Stimulated activated effector memory CD8-positive, alpha-beta T cell treated with anti-CD3 and anti-CD28 coated beads, Interleukin-12 subunit alpha, Interleukin-12 subunit beta, amount 100 ng/mL, for 72 hours (primary cell): ENCODE results near the gene SLC1A2.

Experiments
- ATAC-seq: fragments of 150-1000 bp; cut with Tn5 transposase; 2 replicates; pipeline ENCODE4 v1.10.0; 2021
- DNase-seq, 2 donors: peaks; one replicate each; pipeline ENCODE4 v3.0.0; 2021 to 2022; ENCODE audit warnings: low spot score in 2 of 2
- H3K27ac Mint-ChIP-seq: one replicate; pipeline ENCODE4 v1.8.0; 2022; ENCODE audit warnings: mild to moderate bottlenecking, mixed read lengths
- H3K36me3 Mint-ChIP-seq: one replicate; pipeline ENCODE4 v1.8.0; 2022; ENCODE audit warnings: mild to moderate bottlenecking, mixed read lengths
- H3K4me1 Mint-ChIP-seq: one replicate; pipeline ENCODE4 v1.8.0; 2022; ENCODE audit warnings: mixed read lengths
- H3K4me3 Mint-ChIP-seq: one replicate; pipeline ENCODE4 v1.8.0; 2022; ENCODE audit warnings: mild to moderate bottlenecking, mixed read lengths
- H3K9me3 Mint-ChIP-seq: one replicate; pipeline ENCODE4 v1.8.0; 2022; ENCODE audit warnings: mixed read lengths

The SLC1A2 gene

GRCh38 chr11:35337136-35337913, 82.0 kb downstream of the SLC1A2 start:
- Mint-ChIP-seq H3K36me3 (no peaks in the 10 kb centered on the region), H3K4me3 (no peak overlapping the region), H3K9me3 (no peaks in the 10 kb centered on the region), H3K27ac (no peak overlapping the region), H3K4me1 (peaks cover 25% of the 10 kb centered on the region)
- ATAC-seq (peak; percentile 97), DNase-seq (peak in 1 of 2 donors; percentile 54)

DNA sequence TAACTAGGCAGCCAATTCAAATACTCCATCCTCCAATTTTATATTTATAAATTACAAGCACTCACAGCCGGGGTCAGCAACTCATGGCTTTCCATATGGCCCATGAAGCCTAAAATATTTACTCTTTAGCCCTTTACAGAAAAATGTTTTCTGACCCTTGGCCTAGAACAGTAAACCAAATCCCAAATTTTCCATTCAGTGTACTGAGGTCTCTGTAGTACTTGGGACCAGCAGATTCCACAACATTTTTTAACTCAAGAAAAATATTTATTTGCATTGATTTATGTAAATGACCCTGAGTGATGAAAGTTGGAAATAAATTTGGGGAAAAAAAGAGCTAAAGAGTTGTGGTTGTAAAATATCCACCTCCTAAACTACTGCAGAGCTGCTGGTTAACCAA, 82.6 kb downstream of the SLC1A2 start:
- peaks cover 27% of the 10 kb centered on the region for H3K4me1 Mint-ChIP-seq
- DNase-seq: no peak
- ATAC-seq: no peak
- no peaks in the 10 kb centered on the region for H3K36me3 Mint-ChIP-seq
- no peak overlapping the region for H3K27ac Mint-ChIP-seq
- no peak overlapping the region for H3K4me3 Mint-ChIP-seq
- no peaks in the 10 kb centered on the region for H3K9me3 Mint-ChIP-seq

- Mint-ChIP-seq H3K27ac (no peak overlapping the region), H3K4me3 (no peak overlapping the region), H3K4me1 (peaks cover 42% of the 10 kb centered on the region), H3K36me3 (no peaks in the 10 kb centered on the region), H3K9me3 (no peaks in the 10 kb centered on the region)
- ATAC-seq: no peak
- DNase-seq: no peak
These were observed 84.1 kb downstream of the SLC1A2 start for GRCh38 chr11:35335226-35335625.

GRCh38 chr11:35334385-35335090, 84.8 kb downstream of the SLC1A2 start:
- peak; percentile 52 for ATAC-seq
- Mint-ChIP-seq H3K9me3 (no peaks in the 10 kb centered on the region), H3K27ac (peak overlapping the region; percentile 16), H3K36me3 (no peaks in the 10 kb centered on the region), H3K4me1 (peaks cover 49% of the 10 kb centered on the region), H3K4me3 (no peak overlapping the region)
- DNase-seq: no peak

- ATAC-seq (no peak), DNase-seq (no peak)
- Mint-ChIP-seq H3K36me3 (no peaks in the 10 kb centered on the region), H3K27ac (no peak overlapping the region), H3K4me3 (no peak overlapping the region), H3K4me1 (peaks cover 34% of the 10 kb centered on the region), H3K9me3 (no peaks in the 10 kb centered on the region)
These were observed 86.8 kb downstream of the SLC1A2 start for GRCh38 chr11:35332524-35332923.

- ATAC-seq (peak; percentile 83), DNase-seq (peak; percentile 7 to 55)
- H3K9me3 Mint-ChIP-seq: no peaks in the 10 kb centered on the region
- peaks cover 34% of the 10 kb centered on the region for H3K4me1 Mint-ChIP-seq
- H3K27ac Mint-ChIP-seq: peak overlapping the region; percentile 32
- H3K4me3 Mint-ChIP-seq: no peak overlapping the region
- no peaks in the 10 kb centered on the region for H3K36me3 Mint-ChIP-seq
These were observed 88.4 kb downstream of the SLC1A2 start for GRCh38 chr11:35330931-35331330.

DNA sequence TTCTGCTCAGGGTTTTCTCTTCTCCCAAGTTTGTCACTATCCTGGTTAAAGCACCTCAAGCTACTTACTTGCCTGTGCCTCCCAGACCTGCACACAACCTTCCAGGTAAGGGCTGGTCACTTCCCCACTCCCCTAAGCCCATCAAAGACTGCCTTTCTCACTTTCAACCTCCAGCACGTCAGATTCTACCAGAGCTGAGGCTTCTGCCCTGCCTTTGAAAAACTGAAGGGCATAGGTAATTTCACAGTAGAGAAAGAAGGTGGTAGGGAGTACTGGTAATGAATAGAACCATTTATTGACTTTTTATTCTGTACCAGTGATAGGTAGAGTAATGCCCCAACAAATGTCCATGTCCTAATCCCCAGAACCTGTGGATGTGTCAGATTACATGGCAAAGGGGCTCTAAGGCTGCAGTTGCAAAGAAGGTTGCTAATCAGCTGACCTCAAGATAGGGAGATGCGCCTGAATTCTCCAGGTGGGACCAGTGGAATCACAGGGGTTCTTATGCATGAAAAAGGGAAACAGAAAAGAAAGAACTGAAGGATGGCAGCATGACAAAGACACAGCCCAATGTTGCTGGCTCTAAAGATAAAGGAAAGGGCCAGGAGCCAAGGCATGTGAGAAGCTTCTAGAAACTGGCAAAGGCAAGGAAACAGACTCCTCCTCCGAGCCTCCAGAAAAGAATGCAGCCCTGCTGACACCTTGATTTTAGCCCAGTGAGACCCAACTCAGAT, 89.0 kb downstream of the SLC1A2 start:
- no peaks in the 10 kb centered on the region for H3K36me3 Mint-ChIP-seq
- no peak overlapping the region for H3K4me3 Mint-ChIP-seq

DNA sequence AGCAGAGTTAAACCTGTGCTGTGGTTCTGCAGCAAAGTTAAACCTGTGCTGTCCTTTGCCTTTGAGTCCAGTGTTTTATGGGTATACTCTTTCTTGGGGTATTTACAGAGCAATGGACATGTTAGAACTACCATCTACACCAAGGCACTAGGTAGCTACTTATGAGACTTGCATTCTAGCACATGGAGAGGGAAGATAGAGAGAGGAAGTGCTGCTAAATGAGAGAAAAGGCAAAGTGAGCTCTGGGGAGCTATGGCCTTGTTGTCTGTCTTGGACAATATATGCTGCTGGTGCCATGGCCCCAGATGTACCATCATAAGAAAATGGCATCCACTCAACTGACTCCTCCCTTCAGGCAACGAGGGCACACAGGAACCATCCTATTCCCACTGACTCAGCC, 91.5 kb downstream of the SLC1A2 start:
- ATAC-seq: no peak
- no peaks in the 10 kb centered on the region for H3K9me3 Mint-ChIP-seq
- DNase-seq: no peak
- no peak overlapping the region for H3K27ac Mint-ChIP-seq
- H3K36me3 Mint-ChIP-seq: no peaks in the 10 kb centered on the region
- peaks cover 25% of the 10 kb centered on the region for H3K4me1 Mint-ChIP-seq
- H3K4me3 Mint-ChIP-seq: no peak overlapping the region

More for the DNA sequence above, 89.0 kb downstream of the SLC1A2 start:
- DNase-seq (no peak), ATAC-seq (no peak)
- Mint-ChIP-seq H3K9me3 (no peaks in the 10 kb centered on the region), H3K4me1 (peaks cover 34% of the 10 kb centered on the region), H3K27ac (peak overlapping the region; percentile 32)

GRCh38 chr11:35326266-35326879, 93.0 kb downstream of the SLC1A2 start:
- Mint-ChIP-seq H3K27ac (no peak overlapping the region), H3K4me3 (no peak overlapping the region), H3K36me3 (no peaks in the 10 kb centered on the region), H3K4me1 (peaks cover 19% of the 10 kb centered on the region), H3K9me3 (no peaks in the 10 kb centered on the region)
- no peak for ATAC-seq
- no peak for DNase-seq

- Mint-ChIP-seq H3K4me1 (peaks cover 5% of the 10 kb centered on the region), H3K27ac (no peak overlapping the region), H3K36me3 (no peaks in the 10 kb centered on the region), H3K4me3 (no peak overlapping the region), H3K9me3 (no peaks in the 10 kb centered on the region)
- DNase-seq (no peak), ATAC-seq (no peak)
These were observed 94.4 kb downstream of the SLC1A2 start for GRCh38 chr11:35324981-35325380.

- no peak overlapping the region for H3K4me3 Mint-ChIP-seq
- no peaks in the 10 kb centered on the region for H3K9me3 Mint-ChIP-seq
- no peak for ATAC-seq
- no peak for DNase-seq
- H3K36me3 Mint-ChIP-seq: no peaks in the 10 kb centered on the region
- peaks cover 3% of the 10 kb centered on the region for H3K4me1 Mint-ChIP-seq
- H3K27ac Mint-ChIP-seq: no peak overlapping the region
These were observed 95.0 kb downstream of the SLC1A2 start for GRCh38 chr11:35324183-35324886.

- H3K36me3 Mint-ChIP-seq: no peaks in the 10 kb centered on the region
- H3K4me1 Mint-ChIP-seq: peaks cover 8% of the 10 kb centered on the region
These were observed 96.1 kb downstream of the SLC1A2 start for GRCh38 chr11:35323076-35323868.

GRCh38 chr11:35322318-35322979, 96.9 kb downstream of the SLC1A2 start:
- Mint-ChIP-seq H3K9me3 (no peaks in the 10 kb centered on the region), H3K27ac (no peak overlapping the region), H3K4me1 (peaks cover 8% of the 10 kb centered on the region), H3K4me3 (no peak overlapping the region), H3K36me3 (no peaks in the 10 kb centered on the region)
- ATAC-seq (no peak), DNase-seq (no peak)

More at GRCh38 chr11:35323076-35323868, 96.1 kb downstream of the SLC1A2 start:
- Mint-ChIP-seq H3K9me3 (no peaks in the 10 kb centered on the region), H3K27ac (no peak overlapping the region), H3K4me3 (no peak overlapping the region)
- DNase-seq: no peak
- ATAC-seq: peak; percentile 39
